T-helper 1 cell treated with Interleukin-12 subunit alpha and Interleukin-12 subunit beta and Interleukin-4 antibody, amounts not matched to agents 30 μg/mL and 1 μg/mL, for 36 hours (primary cell): ENCODE measurements around the gene MED25.

Source experiments
- H3K27ac Mint-ChIP-seq: one replicate; pipeline ENCODE4 v1.8.0; 2021; ENCODE audit warnings: mild to moderate bottlenecking, mixed read lengths
- H3K27me3 Mint-ChIP-seq: one replicate; pipeline ENCODE4 v1.8.0; 2021; ENCODE audit warnings: low read depth, mixed read lengths
- H3K36me3 Mint-ChIP-seq: one replicate; pipeline ENCODE4 v1.8.0; 2021; ENCODE audit warnings: low read depth, mixed read lengths
- H3K4me1 Mint-ChIP-seq: one replicate; pipeline ENCODE4 v1.8.0; 2021; ENCODE audit warnings: low read depth, mixed read lengths
- H3K4me3 Mint-ChIP-seq: one replicate; pipeline ENCODE4 v1.8.0; 2021; ENCODE audit warnings: mild to moderate bottlenecking, moderate library complexity, mixed read lengths
- H3K9me3 Mint-ChIP-seq: one replicate; pipeline ENCODE4 v1.8.0; 2021; ENCODE audit warnings: mixed read lengths

Gene MED25

DNA sequence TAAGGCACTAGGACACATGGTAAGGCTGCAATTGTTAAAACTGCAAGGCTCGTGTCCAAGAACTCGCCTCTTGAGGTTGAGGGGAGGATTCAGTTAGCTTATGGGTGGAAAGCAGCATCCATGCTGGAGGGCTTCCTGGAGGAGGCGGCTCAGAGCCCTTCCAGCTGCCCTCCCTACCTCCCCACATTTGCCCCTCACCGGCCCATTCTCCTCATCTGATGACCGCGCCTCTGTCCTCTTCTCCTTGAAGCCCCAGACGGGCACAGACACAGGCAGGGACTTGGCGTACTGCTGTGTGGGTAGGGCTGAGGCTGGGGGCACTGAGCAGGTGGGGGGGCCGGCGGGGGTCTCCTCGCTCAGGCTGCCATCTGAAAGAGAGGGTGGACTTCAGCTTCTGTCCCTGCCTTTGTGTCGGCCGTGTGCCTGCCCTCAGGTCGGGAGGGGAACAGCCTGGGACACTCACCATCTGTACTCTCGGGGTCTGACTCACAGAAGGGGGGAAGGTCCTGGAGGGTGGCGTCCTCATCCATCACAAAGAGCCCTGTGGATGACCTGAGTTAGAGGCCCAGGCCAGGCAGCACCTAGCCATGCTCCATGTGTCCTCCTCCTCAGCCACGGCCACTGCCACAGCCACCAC lies 53.4 kb downstream of the MED25 start:
- H3K27ac Mint-ChIP-seq = peak overlapping the region; percentile 78
- peaks cover 34% of the 10 kb centered on the region for H3K4me1 Mint-ChIP-seq
- H3K27me3 Mint-ChIP-seq = no peaks in the 10 kb centered on the region
- no peaks in the 10 kb centered on the region for H3K9me3 Mint-ChIP-seq
- peaks cover 7% of the 10 kb centered on the region for H3K36me3 Mint-ChIP-seq
- H3K4me3 Mint-ChIP-seq = no peak overlapping the region

GRCh38 chr19:49872245-49873128 lies 54.4 kb downstream of the MED25 start:
- no peaks in the 10 kb centered on the region for H3K9me3 Mint-ChIP-seq
- no peaks in the 10 kb centered on the region for H3K27me3 Mint-ChIP-seq
- peak overlapping the region; percentile 78 for H3K27ac Mint-ChIP-seq
- no peak overlapping the region for H3K4me3 Mint-ChIP-seq
- H3K36me3 Mint-ChIP-seq = peaks cover 4% of the 10 kb centered on the region
- peaks cover 28% of the 10 kb centered on the region for H3K4me1 Mint-ChIP-seq

DNA sequence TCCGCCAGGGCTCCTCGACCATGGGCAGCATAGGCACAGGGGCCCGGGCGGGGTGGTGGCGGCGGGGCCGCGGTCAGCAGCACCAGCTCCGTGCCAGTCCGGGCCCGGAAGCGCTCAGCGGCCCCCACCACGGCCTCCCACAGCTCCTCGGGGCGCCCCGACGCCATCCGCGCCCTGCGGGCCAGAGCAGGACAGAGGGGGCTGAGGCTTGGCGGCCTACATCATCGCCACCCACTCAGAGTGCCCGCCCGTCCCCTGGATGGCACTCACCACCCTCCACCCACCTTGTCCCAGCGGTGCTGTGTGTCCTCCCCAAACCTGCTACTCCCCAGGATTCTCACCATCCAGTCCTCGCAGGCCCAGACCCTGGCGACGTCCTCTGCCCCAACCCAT lies 55.0 kb downstream of the MED25 start:
- Mint-ChIP-seq H3K9me3 (no peaks in the 10 kb centered on the region), H3K4me1 (peaks cover 27% of the 10 kb centered on the region), H3K36me3 (peaks cover 7% of the 10 kb centered on the region), H3K27ac (no peak overlapping the region), H3K27me3 (no peaks in the 10 kb centered on the region), H3K4me3 (no peak overlapping the region)

GRCh38 chr19:49873834-49874233 lies 55.7 kb downstream of the MED25 start:
- H3K27ac Mint-ChIP-seq = no peak overlapping the region
- no peak overlapping the region for H3K4me3 Mint-ChIP-seq
- peaks cover 8% of the 10 kb centered on the region for H3K36me3 Mint-ChIP-seq
- H3K27me3 Mint-ChIP-seq = no peaks in the 10 kb centered on the region
- H3K4me1 Mint-ChIP-seq = peaks cover 31% of the 10 kb centered on the region
- H3K9me3 Mint-ChIP-seq = no peaks in the 10 kb centered on the region

DNA sequence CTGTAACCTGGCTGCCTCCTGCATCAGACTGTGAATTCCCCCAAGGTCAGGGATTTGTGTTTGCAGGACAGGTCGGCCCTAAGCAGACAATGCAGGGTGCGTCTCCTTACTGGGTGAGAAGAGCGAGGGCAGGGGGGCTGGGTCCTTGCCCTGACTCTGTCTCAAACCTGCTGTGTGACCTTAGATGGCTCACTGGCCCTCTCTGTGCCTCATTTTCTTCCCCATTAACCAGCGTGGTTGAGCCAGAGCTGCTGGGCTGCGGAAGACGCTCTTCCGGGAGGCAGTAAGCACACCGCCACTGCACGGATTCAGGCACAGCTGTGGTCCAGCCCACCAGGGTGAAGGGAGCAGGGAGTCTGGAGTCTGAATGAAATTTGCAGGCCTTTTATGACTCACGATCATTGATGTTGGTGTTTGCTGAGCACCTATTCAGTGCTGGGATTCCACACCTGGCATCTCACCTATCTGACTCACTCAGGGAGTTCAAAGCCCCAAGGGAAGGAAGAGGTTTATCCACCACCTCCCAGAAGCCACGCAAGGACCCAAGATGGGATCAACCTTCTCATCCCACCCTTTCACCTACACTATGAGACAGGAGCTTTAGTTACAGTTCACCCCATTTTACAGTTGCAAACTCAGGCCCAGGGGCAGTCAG lies 56.5 kb downstream of the MED25 start:
- Mint-ChIP-seq H3K36me3 (peaks cover 8% of the 10 kb centered on the region), H3K27ac (peak overlapping the region; percentile 18), H3K4me1 (peaks cover 38% of the 10 kb centered on the region), H3K4me3 (no peak overlapping the region), H3K9me3 (no peaks in the 10 kb centered on the region), H3K27me3 (no peaks in the 10 kb centered on the region)

DNA sequence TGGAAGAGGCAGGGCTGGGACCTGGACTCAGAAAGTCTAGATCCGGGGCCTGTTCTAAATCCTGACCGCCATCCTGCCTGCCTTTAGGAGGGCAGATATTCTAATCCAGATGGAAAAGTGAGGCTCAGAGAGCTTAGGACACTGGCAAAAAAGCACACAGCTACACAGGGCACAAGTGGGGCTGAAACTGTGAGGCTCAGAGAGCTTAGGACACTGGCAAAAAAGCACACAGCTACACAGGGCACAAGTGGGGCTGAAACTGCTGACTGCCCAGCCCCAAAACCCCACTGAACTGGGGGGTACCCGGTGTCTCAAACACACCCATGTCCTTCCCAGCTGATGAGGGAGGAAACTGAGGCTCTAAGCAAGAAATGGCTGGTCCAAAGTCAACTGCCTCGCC lies 57.1 kb downstream of the MED25 start:
- Mint-ChIP-seq H3K4me1 (peaks cover 36% of the 10 kb centered on the region), H3K36me3 (peaks cover 8% of the 10 kb centered on the region), H3K9me3 (no peaks in the 10 kb centered on the region), H3K4me3 (no peak overlapping the region), H3K27me3 (no peaks in the 10 kb centered on the region), H3K27ac (no peak overlapping the region)

DNA sequence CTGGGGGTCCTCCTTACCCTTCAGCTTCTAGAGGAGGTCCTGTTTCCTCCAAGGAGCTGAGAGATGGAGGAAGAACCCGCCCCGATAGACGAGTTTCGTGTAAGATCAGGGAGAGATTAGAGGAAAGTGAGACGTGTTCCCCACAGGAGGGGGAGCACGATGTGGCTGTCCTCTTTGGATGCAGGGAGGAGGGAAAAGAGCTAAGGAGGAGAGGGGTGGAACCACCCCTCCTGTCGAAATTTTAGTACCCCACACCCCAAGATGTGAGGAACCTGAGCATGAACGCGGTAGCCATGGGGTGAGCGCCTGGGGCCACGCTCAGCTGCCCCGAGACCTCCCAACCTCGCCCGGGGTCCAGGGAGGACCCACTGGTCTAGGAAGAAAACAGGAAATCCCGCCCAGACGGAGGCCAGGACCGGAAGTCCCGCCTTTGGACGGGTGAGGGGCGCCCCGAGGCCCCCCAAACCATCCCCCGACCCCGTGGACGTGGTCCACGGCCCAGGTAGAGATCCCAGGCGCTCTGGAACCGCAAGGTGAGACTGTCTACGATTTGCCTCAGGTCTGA lies 57.9 kb downstream of the MED25 start:
- H3K9me3 Mint-ChIP-seq = no peaks in the 10 kb centered on the region
- no peaks in the 10 kb centered on the region for H3K27me3 Mint-ChIP-seq
- H3K4me1 Mint-ChIP-seq = peaks cover 32% of the 10 kb centered on the region
- H3K27ac Mint-ChIP-seq = no peak overlapping the region
- H3K4me3 Mint-ChIP-seq = no peak overlapping the region
- H3K36me3 Mint-ChIP-seq = peaks cover 8% of the 10 kb centered on the region

- H3K36me3 Mint-ChIP-seq = peaks cover 8% of the 10 kb centered on the region
- no peak overlapping the region for H3K27ac Mint-ChIP-seq
- H3K4me3 Mint-ChIP-seq = no peak overlapping the region
- peaks cover 32% of the 10 kb centered on the region for H3K4me1 Mint-ChIP-seq
- no peaks in the 10 kb centered on the region for H3K27me3 Mint-ChIP-seq
- H3K9me3 Mint-ChIP-seq = no peaks in the 10 kb centered on the region
These were observed 58.4 kb downstream of the MED25 start for GRCh38 chr19:49876422-49877019.

- no peaks in the 10 kb centered on the region for H3K9me3 Mint-ChIP-seq
- no peaks in the 10 kb centered on the region for H3K27me3 Mint-ChIP-seq
- H3K27ac Mint-ChIP-seq = no peak within 1 kb of the TSS
- H3K4me3 Mint-ChIP-seq = no peak within 1 kb of the TSS
- H3K4me1 Mint-ChIP-seq = peaks cover 27% of the 10 kb centered on the region
- H3K36me3 Mint-ChIP-seq = peaks cover 7% of the 10 kb centered on the region
These were observed 59.2 kb downstream of the MED25 start, which contains the start of the genes AKT1S1 and TBC1D17 for GRCh38 chr19:49877020-49877878. AKT1S1 (minus strand) TSS chr19:49877355; CDS start chr19:49873295, 4,060 bp downstream. TBC1D17 (plus strand) TSS chr19:49877702; CDS start chr19:49877724, 22 bp downstream.

DNA sequence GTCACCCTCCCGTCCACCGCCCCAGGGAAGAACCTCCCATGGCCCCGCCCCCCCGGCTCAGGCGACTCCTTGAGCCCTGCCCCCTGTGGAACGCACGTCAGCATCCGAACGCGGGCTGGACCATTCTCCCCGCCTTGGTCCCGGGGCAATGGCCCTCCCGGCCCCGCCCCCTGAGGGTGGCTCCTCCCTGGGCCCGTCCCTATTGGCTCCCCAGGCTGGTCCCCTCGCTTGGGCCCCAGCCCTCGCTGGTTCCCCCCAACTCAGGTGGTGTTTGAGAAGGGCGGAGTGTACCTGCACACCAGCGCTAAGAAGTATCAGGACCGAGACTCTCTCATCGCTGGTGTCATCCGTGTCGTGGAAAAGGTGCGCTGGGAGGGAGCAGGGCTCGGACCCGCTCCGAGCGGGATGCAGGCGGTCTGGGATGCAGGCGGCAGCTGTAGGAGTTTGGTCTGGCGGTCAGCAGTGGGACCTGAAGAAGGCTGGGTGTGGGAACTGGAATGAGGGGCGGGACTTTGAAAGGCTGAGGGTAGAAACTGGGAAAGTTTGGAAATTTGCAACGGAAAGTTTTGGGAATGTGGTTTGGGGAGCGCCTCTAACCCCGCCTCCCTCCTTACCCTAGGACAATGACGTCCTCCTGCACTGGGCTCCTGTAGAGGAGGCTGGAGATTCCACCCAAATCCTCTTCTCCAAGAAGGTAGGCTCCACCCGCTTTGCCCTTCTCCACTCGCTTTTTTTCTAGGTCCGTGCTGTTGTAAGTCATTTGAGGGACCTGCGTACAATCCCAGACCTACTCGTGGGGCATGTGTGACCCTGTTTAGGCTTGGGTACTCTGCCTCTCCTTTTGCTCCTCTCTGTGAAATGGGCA lies 60.0 kb downstream of the MED25 start:
- peaks cover 27% of the 10 kb centered on the region for H3K4me1 Mint-ChIP-seq
- peaks cover 13% of the 10 kb centered on the region for H3K36me3 Mint-ChIP-seq
- H3K4me3 Mint-ChIP-seq = no peak overlapping the region
- no peaks in the 10 kb centered on the region for H3K27me3 Mint-ChIP-seq
- H3K27ac Mint-ChIP-seq = no peak overlapping the region
- H3K9me3 Mint-ChIP-seq = no peaks in the 10 kb centered on the region

- peaks cover 19% of the 10 kb centered on the region for H3K36me3 Mint-ChIP-seq
- no peak overlapping the region for H3K4me3 Mint-ChIP-seq
- peak overlapping the region; percentile 69 for H3K27ac Mint-ChIP-seq
- no peaks in the 10 kb centered on the region for H3K27me3 Mint-ChIP-seq
- peaks cover 27% of the 10 kb centered on the region for H3K4me1 Mint-ChIP-seq
- no peaks in the 10 kb centered on the region for H3K9me3 Mint-ChIP-seq
These were observed 60.6 kb downstream of the MED25 start for GRCh38 chr19:49878744-49879070.

- no peaks in the 10 kb centered on the region for H3K27me3 Mint-ChIP-seq
These were observed 61.3 kb downstream of the MED25 start for GRCh38 chr19:49879243-49879963.

More at GRCh38 chr19:49879243-49879963, 61.3 kb downstream of the MED25 start:
- no peaks in the 10 kb centered on the region for H3K9me3 Mint-ChIP-seq
- peaks cover 26% of the 10 kb centered on the region for H3K4me1 Mint-ChIP-seq
- H3K27ac Mint-ChIP-seq = peak overlapping the region; percentile 69
- H3K36me3 Mint-ChIP-seq = peaks cover 22% of the 10 kb centered on the region
- peak overlapping the region; percentile 30 for H3K4me3 Mint-ChIP-seq
